HepG2 (cell line): ENCODE data around the gene SLC6A7. TPM values are rescaled to one million over a fixed set of nuclear protein-coding genes. Genes with fewer than 3 reads are reported as not detected.

ENCODE experiments used
- ATAC-seq: fragments of 200-7000 bp; cut with Tn5 transposase; 3 replicates; pipeline ENCODE4 v1.9.1; 2020; ENCODE audit warnings: mild to moderate bottlenecking, moderate library complexity
- BruUV-seq: library from RNA; stranded (reverse); fragments of 400-500 nt; replicated peaks from 2 replicates; lab custom pipeline; 2021; lab: Mats Ljungman, UMichigan
- CTCF ChIA-PET: fragments of 300-600 bp; formaldehyde crosslinking; extraction: SDS; loops from one replicate; lab custom pipeline; 2021; ENCODE audit warnings: low total read pairs, inconsistent platforms, low intra/inter-chr PET ratio; lab: Yijun Ruan, JAX
- POLR2A ChIA-PET: fragments of 350-600 bp; sonication (Branson Sonifier 250); formaldehyde crosslinking; loops from one replicate; lab custom pipeline; 2020; ENCODE audit warnings: antibody characterized with exemption, inconsistent platforms; lab: Yijun Ruan, JAX
- DNase-seq: peaks from one replicate; pipeline ENCODE4 v3.0.0-alpha.2; 2015; ENCODE audit warnings: low spot score
- FAIRE-seq: peaks from 3 replicates; lab custom pipeline; 2011; peaks lifted over from hg19 to GRCh38; lab: Jason Lieb, UNC
- H2AFZ ChIP-seq: one replicate; pipeline ENCODE4 v1.6.1; 2011; ENCODE audit warnings: low read length, inconsistent platforms
- H3K27ac ChIP-seq: fragments of 300-600 bp; 3 replicates; pipeline ENCODE4 v1.8.0; 2011; ENCODE audit warnings: mixed run types, mild to moderate bottlenecking, mixed read lengths, low read length, inconsistent platforms; ENCODE audit not compliant: insufficient read depth; ENCODE audit errors: extremely low read length
- H3K27me3 ChIP-seq, 2 experiments: fragments of 200-600 bp in 1 of 2; 2 replicates in 1 of 2; 3 replicates in 1 of 2; pipeline versions ENCODE4 v1.6.0 to v1.8.0; 2011; ENCODE audit warnings: low read length in 2 of 2, mild to moderate bottlenecking in 2 of 2, moderate library complexity in 2 of 2, inconsistent platforms in 1 of 2; ENCODE audit not compliant: insufficient read depth in 2 of 2, control insufficient read depth in 1 of 2
- H3K36me3 ChIP-seq, 2 experiments: fragments of 200-600 bp in 1 of 2; replicated peaks in 1 of 2; 2 replicates in 1 of 2; 3 replicates in 1 of 2; pipeline versions ENCODE4 v1.5.1 to v1.8.0; 2011; ENCODE audit warnings: low read length in 2 of 2, inconsistent platforms in 1 of 2; ENCODE audit not compliant: insufficient read depth in 2 of 2, control insufficient read depth in 1 of 2
- H3K4me1 ChIP-seq: 2 replicates; pipeline ENCODE4 v1.5.1; 2012; ENCODE audit warnings: low read length, inconsistent platforms; ENCODE audit not compliant: insufficient read depth
- H3K4me2 ChIP-seq: 2 replicates; pipeline ENCODE4 v1.6.0; 2011; ENCODE audit warnings: low read depth, low read length, inconsistent platforms
- H3K4me3 ChIP-seq, 3 experiments: fragments of 200-600 bp in 1 of 3; sonication (generic), shearing (Covaris generic) in 1 of 3; replicated peaks in 1 of 3; 2 replicates each; pipeline ENCODE4 v1.5.1; 2011 to 2016; ENCODE audit warnings: low read length in 3 of 3, inconsistent platforms in 2 of 3, low read depth in 2 of 3, mild to moderate bottlenecking in 2 of 3, control low read depth in 1 of 3, mixed read lengths in 1 of 3; ENCODE audit not compliant: insufficient read depth in 1 of 3
- H3K79me2 ChIP-seq: one replicate; pipeline ENCODE4 v1.6.1; 2011; ENCODE audit warnings: low read length, inconsistent platforms; ENCODE audit not compliant: insufficient read depth
- H3K9ac ChIP-seq: 2 replicates; pipeline ENCODE4 v1.6.0; 2011; ENCODE audit warnings: mild to moderate bottlenecking, low read depth, low read length, inconsistent platforms; ENCODE audit not compliant: insufficient read depth
- H3K9me3 ChIP-seq: 2 replicates; pipeline ENCODE4 v1.5.1; 2012; ENCODE audit warnings: mild to moderate bottlenecking, low read length
- H4K20me1 ChIP-seq: 2 replicates; pipeline ENCODE4 v1.6.0; 2011; ENCODE audit warnings: inconsistent platforms, mild to moderate bottlenecking, low read length, moderate library complexity; ENCODE audit not compliant: insufficient read depth
- SALL1 ChIP-seq: sonication (generic); formaldehyde crosslinking; IDR thresholded peaks from 2 replicates; pipeline ENCODE4 v1.8.0; 2022; ENCODE audit warnings: mild to moderate bottlenecking, missing genetic modification reagents
- THAP11 ChIP-seq: IDR thresholded peaks from 2 replicates; pipeline ENCODE4 v1.6.1; 2016; ENCODE audit warnings: missing biosample characterization, missing genetic modification reagents
- ZFX ChIP-seq: sonication (generic); formaldehyde crosslinking; IDR thresholded peaks from 2 replicates; pipeline ENCODE4 v1.4.0; 2020; ENCODE audit warnings: mild to moderate bottlenecking, low read depth, missing genetic modification reagents, moderate library complexity
- ZKSCAN5 ChIP-seq: sonication (generic); formaldehyde crosslinking; IDR thresholded peaks from 2 replicates; pipeline ENCODE4 v1.5.1; 2020; ENCODE audit warnings: mild to moderate bottlenecking, missing genetic modification reagents
- ZNF160 ChIP-seq: sonication (generic); formaldehyde crosslinking; IDR thresholded peaks from 2 replicates; pipeline ENCODE4 v1.8.0; 2022; ENCODE audit warnings: mild to moderate bottlenecking, inconsistent platforms, missing genetic modification reagents
- ZNF282 ChIP-seq: fragments of 450-650 bp; IDR thresholded peaks from 2 replicates; pipeline ENCODE4 v1.6.1; 2018; ENCODE audit not compliant: partially characterized antibody
- ZNF33B ChIP-seq: sonication (generic); formaldehyde crosslinking; IDR thresholded peaks from 2 replicates; pipeline ENCODE4 v1.5.1; 2020; ENCODE audit warnings: mild to moderate bottlenecking, missing genetic modification reagents
- ZNF678 ChIP-seq: sonication (generic); formaldehyde crosslinking; IDR thresholded peaks from 2 replicates; pipeline ENCODE4 v1.4.0; 2020; ENCODE audit warnings: mild to moderate bottlenecking, missing genetic modification reagents
- ZNF703 ChIP-seq: sonication (generic); formaldehyde crosslinking; IDR thresholded peaks from 2 replicates; pipeline ENCODE4 v1.5.1; 2020; ENCODE audit warnings: missing genetic modification reagents, mild to moderate bottlenecking, moderate library complexity, borderline replicate concordance
- ZNF878 ChIP-seq: sonication (generic); formaldehyde crosslinking; IDR thresholded peaks from 2 replicates; pipeline ENCODE4 v1.8.1; 2023; ENCODE audit warnings: mild to moderate bottlenecking, missing genetic modification reagents, moderate library complexity
- WGBS: methylation state at CpG from one replicate; pipeline ENCODE4 v1.1.6; 2017; ENCODE audit warnings: low lambda C conversion rate; 5-methylcytosine and 5-hydroxymethylcytosine counted together
- in situ Hi-C: cut with HindIII; loops from 2 replicates; pipeline ENCODE4 v1.10.0; 2017; ENCODE audit warnings: low pct_unique_long_range_greater_than_20kb; ENCODE audit not compliant: extremely low pct_ligation_motif_present
- intact Hi-C: fragments of 100-400 bp; cut with micrococcal nuclease; formaldehyde crosslinking; loops from one replicate; pipeline ENCODE4 v1.10.0; 2022; ENCODE audit not compliant: unreplicated experiment
- polyA plus RNA-seq, 8 experiments: library from polyadenylated mRNA; depleted of rRNA in 3 of 8; stranded (reverse) in 7 of 8; unstranded in 1 of 8; fragments of >200 nt; fragmentation: Illumina TruSeq in 4 of 8; extraction: Trizol in 4 of 8; gene quantifications; 2 replicates each; pipeline versions ENCODE4 v1.2.1 to v1.2.3, GENCODE V29; 2011 to 2016; ENCODE audit warnings: low read depth in 4 of 8, missing spikeins in 1 of 8, mixed read lengths in 1 of 8; ENCODE audit not compliant: insufficient read depth in 1 of 8
- total RNA-seq, 5 experiments: library from RNA; depleted of rRNA; stranded (reverse); fragments of >200 nt; fragmentation: Illumina TruSeq; extraction: Trizol; gene quantifications; 2 replicates each; pipeline ENCODE4 v1.2.3, GENCODE V29; 2016; ENCODE audit warnings: low read depth in 1 of 5
- TF ChIP-seq, protein P1 (sequence below): sonication (generic); formaldehyde crosslinking; IDR thresholded peaks from 2 replicates; pipeline ENCODE4 v1.5.0; 2020; ENCODE audit warnings: mild to moderate bottlenecking, missing genetic modification reagents
- TF ChIP-seq, protein P2 (sequence below): sonication (generic); formaldehyde crosslinking; IDR thresholded peaks from 2 replicates; pipeline ENCODE4 v1.5.0; 2020; ENCODE audit warnings: missing genetic modification reagents

Gene SLC6A7
- total and polyA plus RNA-seq, 2 of the 13 experiments (the other 11 are each of a cell fraction or from before 2014, with no cell fraction given): not detected

DNA sequence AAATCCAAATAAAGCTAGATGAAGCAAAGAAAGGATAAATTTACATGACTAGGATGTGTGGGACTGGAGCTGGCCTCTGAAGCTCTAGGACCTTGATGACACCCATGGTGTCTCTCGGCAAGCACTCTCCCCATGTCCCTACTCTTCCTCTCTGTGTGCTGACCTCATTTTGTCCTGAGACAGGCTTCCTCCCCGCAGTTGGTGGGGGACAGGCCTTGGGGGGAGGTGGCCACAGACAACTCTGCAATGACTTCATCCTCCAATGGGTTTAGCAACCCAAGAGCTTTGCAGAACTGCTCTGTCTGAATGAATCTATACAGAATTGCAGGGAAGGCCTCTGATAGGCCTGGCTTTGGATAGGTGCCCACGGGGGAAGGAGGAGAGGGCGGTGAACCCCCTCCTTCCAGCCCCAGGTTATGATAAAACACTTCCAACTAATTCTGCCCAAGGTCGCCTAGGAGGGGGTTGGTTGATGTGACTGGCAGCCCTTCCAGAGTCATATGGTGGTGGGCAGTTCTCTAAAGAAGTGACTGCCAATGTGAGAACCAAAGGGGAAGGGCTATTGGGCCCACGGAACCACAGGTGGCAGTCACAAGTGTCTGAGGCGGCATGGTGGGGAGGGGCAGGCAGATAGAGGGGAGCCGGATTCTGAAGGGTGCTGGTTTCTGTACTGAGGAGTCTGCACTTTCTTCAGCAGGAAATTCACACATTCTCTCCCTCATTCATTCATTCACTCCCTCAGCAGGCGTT lies 6.0 kb downstream of the SLC6A7 start:
- 22% methylated on average over 9 of the region's 9 CpGs for WGBS
- TF ChIP-seq ZNF33B (CRISPR knock-in tag) (no peak), ZNF878 (CRISPR knock-in tag) (no peak), ZNF160 (no peak), ZKSCAN5 (no peak)
- no peaks in the 10 kb centered on the region for H3K36me3 ChIP-seq
- no peaks in the 10 kb centered on the region for H4K20me1 ChIP-seq
- in situ Hi-C loops (no loop called here), intact Hi-C loops (no loop called here)
- H3K79me2 ChIP-seq: no peaks in the 10 kb centered on the region
- BruUV-seq: no TSS peak
- H3K4me1 ChIP-seq: no peaks in the 10 kb centered on the region
- peaks cover 0 to 37% of the 10 kb centered on the region in 2 experiments; a peak in 4 of 5 replicates for H3K27me3 ChIP-seq
- ChIA-PET CTCF (no interaction called here), POLR2A (no interaction called here)
- no peak for DNase-seq
- no peak for ATAC-seq
- no peak overlapping the region for H3K4me2 ChIP-seq
- FAIRE-seq: no peak
- H3K9ac ChIP-seq: no peak overlapping the region
- no peak overlapping the region for H3K4me3 ChIP-seq
- H3K9me3 ChIP-seq: no peaks in the 10 kb centered on the region
- no peak overlapping the region for H3K27ac ChIP-seq
- H2AFZ ChIP-seq: no peak overlapping the region

DNA sequence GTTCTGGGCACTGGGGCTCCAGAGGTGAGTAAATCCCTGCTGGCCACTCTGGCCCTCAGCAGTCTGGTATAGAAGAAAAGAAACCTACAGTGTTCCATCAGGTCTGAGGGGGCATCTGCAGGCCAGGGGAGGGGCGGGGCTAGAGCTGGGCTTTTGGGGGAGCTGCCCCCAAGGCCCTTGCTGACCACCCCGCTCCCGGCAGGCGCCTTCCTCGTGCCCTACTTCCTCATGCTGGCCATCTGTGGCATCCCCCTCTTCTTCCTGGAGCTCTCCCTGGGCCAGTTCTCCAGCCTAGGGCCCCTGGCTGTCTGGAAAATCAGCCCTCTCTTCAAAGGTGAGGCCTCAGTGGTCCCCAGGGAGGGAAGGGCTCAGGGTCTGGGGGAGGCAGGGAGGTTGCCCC lies 6.7 kb downstream of the SLC6A7 start:
- Histone ChIP-seq H4K20me1 (no peaks in the 10 kb centered on the region), H3K9ac (no peak overlapping the region), H3K4me2 (no peak overlapping the region), H3K79me2 (no peaks in the 10 kb centered on the region), H3K4me3 (no peak overlapping the region), H3K4me1 (no peaks in the 10 kb centered on the region), H3K27me3 (peaks cover 0 to 35% of the 10 kb centered on the region in 2 experiments; a peak in 4 of 5 replicates), H2AFZ (no peak overlapping the region), H3K9me3 (no peaks in the 10 kb centered on the region), H3K27ac (no peak overlapping the region), H3K36me3 (no peaks in the 10 kb centered on the region)
- DNase-seq: no peak
- WGBS: 0% methylated on average over 1 of the region's 5 CpGs
- POLR2A ChIA-PET: no interaction called here
- no peak for FAIRE-seq
- in situ Hi-C loops (no loop called here), intact Hi-C loops (no loop called here)
- CTCF ChIA-PET: no interaction called here
- ATAC-seq: no peak
- no TSS peak for BruUV-seq
- no peak for TF ChIP-seq ZNF282
- TF ChIP-seq SALL1 (CRISPR knock-in tag): no peak
- TF ChIP-seq ZFX (CRISPR knock-in tag): no peak
- TF ChIP-seq, protein P1, sequence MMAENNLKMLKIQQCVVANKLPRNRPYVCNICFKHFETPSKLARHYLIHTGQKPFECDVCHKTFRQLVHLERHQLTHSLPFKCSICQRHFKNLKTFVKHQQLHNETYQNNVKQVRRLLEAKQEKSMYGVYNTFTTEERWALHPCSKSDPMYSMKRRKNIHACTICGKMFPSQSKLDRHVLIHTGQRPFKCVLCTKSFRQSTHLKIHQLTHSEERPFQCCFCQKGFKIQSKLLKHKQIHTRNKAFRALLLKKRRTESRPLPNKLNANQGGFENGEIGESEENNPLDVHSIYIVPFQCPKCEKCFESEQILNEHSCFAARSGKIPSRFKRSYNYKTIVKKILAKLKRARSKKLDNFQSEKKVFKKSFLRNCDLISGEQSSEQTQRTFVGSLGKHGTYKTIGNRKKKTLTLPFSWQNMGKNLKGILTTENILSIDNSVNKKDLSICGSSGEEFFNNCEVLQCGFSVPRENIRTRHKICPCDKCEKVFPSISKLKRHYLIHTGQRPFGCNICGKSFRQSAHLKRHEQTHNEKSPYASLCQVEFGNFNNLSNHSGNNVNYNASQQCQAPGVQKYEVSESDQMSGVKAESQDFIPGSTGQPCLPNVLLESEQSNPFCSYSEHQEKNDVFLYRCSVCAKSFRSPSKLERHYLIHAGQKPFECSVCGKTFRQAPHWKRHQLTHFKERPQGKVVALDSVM (CRISPR knock-in tag): no peak
- TF ChIP-seq THAP11 (CRISPR knock-in tag): no peak
- no peak for TF ChIP-seq ZNF703 (CRISPR knock-in tag)
- TF ChIP-seq ZNF678 (CRISPR knock-in tag): no peak
- TF ChIP-seq, protein P2, sequence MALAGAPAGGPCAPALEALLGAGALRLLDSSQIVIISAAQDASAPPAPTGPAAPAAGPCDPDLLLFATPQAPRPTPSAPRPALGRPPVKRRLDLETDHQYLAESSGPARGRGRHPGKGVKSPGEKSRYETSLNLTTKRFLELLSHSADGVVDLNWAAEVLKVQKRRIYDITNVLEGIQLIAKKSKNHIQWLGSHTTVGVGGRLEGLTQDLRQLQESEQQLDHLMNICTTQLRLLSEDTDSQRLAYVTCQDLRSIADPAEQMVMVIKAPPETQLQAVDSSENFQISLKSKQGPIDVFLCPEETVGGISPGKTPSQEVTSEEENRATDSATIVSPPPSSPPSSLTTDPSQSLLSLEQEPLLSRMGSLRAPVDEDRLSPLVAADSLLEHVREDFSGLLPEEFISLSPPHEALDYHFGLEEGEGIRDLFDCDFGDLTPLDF: no peak
